Epithelial cell of esophagus (primary cell): ENCODE results near the gene CST5.

Experiments
- DNase-seq: peaks from one replicate; pipeline ENCODE4 v3.0.0; 2010; ENCODE audit warnings: low read depth
- H3K4me3 ChIP-seq: 2 replicates; pipeline ENCODE4 v1.5.1; 2011; ENCODE audit warnings: mild to moderate bottlenecking, low read length, control low read depth
- CTCF ChIP-seq: IDR thresholded peaks from 2 replicates; pipeline ENCODE4 v1.5.1; 2011; ENCODE audit warnings: low read depth, mild to moderate bottlenecking, low read length, control low read depth, inconsistent platforms; ENCODE audit not compliant: insufficient read depth; ENCODE audit errors: missing control alignments

Gene CST5

GRCh38 chr20:23879328-23879798 lies at the start of gene CST5:
CST5 (minus strand) TSS chr20:23879748; CDS start chr20:23879676, 72 bp downstream.
- no peak for TF ChIP-seq CTCF
- no peak within 1 kb of the TSS for H3K4me3 ChIP-seq
- DNase-seq: no peak

- no peak for TF ChIP-seq CTCF
- DNase-seq: no peak
- no peak overlapping the region for H3K4me3 ChIP-seq
Observed at GRCh38 chr20:23928788-23929187, 49.2 kb upstream of the CST5 start.

DNA sequence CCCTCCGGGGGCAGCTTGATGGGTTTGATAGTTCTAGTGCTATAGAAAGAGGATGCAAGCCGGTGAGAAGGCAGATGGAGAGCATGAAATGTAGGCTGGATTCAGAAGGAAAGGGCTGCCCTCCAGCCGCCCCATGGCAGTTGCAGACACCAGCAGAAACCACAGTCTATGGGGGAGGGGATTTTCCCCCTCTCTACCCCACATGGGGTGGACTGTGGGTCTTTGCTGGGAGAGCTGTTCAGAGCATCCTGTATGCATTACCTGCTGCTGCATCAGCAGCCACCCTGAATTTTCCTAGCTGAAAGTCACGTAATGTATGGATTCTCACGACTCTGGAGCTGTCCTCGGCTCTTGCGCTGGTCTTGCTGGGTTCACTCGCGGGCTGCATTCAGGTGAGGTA lies 48.8 kb upstream of the CST5 start:
- DNase-seq: no peak
- no peak overlapping the region for H3K4me3 ChIP-seq
- TF ChIP-seq CTCF: no peak

DNA sequence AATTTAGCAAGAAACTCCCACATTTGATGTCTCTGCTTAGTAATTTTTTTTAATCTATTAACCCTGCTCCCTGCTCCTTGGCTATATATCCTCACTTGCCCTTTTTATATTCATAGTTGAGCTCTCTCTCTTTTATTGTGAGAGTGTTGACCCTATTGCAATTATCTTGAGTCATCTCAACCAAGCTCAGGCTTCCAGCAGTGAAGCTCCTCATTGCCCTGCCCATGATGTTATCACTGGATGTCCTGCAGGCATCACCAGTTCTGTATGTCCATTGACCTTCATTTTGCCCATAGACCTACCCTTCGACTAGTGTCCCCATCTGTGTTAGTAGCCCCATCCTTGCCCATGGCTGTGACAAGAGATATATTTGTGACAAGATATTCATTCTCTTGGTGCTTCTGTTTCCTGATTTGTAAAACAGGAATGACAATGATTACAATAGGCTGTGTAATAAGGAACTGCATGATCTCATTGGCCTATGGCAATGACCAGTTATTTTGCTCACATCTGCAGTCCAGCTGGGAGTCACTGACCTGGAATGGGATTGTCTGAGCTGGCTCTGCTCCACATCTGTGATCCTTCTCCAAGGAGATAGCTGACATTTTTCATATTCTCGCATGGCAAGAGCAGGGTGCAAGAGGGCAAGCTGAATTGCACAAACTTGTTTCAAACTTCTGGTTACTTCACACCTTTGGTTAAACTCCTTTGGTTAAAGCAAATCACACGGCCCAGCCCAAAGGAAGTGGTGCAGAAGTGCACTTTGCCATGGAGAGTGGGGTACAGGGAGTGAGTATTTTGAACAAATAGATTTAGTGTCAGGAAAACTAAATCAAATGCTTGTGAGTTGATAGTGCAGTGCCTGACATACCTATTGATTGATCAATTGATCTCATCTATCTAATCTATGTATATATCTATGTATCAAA lies 47.7 kb upstream of the CST5 start:
- no peak for TF ChIP-seq CTCF
- DNase-seq: no peak
- no peak overlapping the region for H3K4me3 ChIP-seq

GRCh38 chr20:23926526-23926880 lies 47.0 kb upstream of the CST5 start:
- no peak for DNase-seq
- no peak overlapping the region for H3K4me3 ChIP-seq
- TF ChIP-seq CTCF: no peak

GRCh38 chr20:23925789-23926525 lies 46.4 kb upstream of the CST5 start:
- no peak for TF ChIP-seq CTCF
- no peak for DNase-seq

More at GRCh38 chr20:23925789-23926525, 46.4 kb upstream of the CST5 start:
- H3K4me3 ChIP-seq: no peak overlapping the region
